ENCODE results near the gene IFITM2.
"Not testable (repeated sequence)": the region's sequence is repeated elsewhere in the genome, so short reads cannot be mapped to it uniquely, and the experiment has no call there.

IFITM2 gene

DNA sequence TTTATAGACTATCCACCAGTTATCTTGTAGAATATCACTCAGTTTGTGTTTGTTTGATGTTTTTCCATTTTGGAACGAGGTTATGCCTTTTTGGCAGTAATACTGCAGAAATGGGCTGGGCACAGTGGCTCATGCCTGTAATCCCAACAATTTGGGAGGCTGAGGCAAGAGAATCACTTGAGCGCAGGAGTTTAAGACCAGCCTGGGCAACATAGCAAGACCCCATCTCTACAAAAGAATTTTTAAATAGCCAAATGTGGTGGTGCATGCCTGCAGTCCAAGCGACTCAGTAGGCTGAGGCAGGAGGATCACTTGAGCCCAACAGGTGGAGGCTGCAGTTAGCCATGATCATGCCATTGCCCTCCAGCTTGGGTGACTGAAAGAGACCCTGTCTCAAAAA is 38.9 kb downstream of the IFITM2 start:
- no peak for DNase-seq

DNA sequence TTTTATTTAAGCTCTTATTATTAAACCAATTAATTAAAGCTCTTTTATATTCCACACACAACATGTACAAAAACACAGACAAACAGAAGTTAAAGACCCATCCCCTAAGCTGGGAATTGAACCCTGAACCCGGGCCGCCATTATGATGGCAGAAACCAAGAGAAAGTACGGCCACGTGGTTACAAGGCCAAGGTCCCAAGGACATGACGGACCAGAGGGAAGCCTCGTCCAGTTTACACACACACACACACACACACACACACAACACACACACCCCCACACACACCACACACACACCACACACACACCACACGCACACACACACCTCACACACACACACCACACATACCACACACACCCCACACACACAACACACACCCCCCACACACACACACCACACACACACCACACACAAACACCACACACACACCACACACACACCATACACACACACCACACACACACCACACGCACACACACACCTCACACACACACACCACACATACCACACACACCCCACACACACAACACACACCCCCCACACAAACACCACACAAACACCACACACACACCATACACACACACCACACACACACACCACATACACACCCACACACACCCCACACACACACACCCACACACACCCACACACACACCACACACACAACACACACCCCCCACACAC is 41.8 kb downstream of the IFITM2 start:
- not testable (repeated sequence) for DNase-seq

DNA sequence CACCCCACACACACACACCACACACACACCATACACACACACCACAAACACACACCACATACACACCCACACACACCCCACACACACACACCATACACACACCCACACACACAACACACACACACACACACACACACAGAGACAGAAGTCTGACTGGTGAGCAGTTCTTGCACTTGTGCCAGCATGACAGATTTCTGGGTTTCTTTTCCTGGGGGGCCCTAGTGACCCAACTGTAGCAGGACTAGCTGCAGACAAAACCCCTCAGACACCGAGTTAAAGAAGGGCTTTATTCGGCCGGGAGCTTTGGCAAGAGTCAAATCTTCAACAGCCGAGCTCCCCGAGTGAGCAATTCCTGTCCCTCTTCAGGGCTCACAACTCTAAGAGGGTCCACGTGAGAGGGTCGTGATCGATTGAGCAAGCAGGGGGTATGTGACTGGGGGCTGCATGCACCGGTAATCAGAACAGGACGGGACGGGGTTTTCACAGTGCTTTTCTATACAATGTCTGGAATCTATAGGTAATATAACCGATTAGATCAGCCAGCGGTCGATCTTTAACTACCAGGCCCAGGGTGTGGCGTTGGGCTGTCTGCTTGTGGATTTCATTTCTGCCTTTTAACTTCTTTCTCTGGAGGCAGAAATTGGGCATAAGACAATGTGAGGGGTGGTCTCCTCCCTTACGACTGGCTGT is 42.6 kb downstream of the IFITM2 start:
- DNase-seq: not testable (repeated sequence)

DNA sequence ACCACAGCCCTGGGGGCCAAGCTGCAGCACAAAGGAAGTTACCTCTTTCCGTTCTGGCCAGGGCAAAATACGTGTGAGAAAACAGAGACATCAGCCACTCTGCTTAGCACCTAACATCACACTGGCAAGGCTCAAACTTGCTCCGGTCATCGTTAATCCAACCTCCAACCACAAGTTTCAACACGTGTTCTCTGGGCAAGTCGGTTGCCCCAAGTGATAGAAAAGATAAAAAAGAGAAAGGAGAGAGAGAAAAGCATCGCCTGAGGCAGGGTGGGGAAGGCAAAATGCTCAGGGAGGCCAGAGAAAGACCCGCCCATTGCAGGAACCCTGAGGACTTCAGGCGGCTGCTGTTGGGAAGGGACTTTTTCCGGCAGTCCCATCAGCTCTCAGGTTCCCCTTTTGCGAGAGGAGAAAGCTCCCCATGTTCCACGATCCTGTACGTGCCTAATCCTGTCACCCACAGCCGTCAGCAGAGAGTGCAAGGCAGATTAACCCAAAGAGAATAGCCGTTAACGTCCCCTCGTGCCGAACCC is 43.2 kb downstream of the IFITM2 start:
- DNase-seq: peak; percentile 17 to 42

DNA sequence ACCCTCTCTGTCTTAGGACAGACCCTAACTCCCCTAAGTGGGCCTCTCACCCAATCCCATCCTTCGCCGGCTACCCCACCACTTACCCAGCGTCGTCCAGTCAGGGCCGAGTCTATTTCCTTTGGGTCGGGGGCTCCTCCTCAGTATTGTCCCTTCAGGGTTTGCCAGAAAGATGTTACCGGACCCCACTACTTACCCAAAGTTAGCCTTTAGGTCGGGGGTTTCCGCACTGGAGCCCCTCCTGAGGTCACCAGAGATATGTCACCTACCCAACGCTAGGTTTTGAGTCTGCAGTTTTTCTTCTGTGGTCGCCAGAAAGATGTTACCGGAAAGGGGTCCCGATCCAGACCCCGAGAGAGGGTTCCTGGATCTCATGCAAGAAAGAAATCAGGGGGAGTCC is 43.8 kb downstream of the IFITM2 start:
- DNase-seq: no peak

DNA sequence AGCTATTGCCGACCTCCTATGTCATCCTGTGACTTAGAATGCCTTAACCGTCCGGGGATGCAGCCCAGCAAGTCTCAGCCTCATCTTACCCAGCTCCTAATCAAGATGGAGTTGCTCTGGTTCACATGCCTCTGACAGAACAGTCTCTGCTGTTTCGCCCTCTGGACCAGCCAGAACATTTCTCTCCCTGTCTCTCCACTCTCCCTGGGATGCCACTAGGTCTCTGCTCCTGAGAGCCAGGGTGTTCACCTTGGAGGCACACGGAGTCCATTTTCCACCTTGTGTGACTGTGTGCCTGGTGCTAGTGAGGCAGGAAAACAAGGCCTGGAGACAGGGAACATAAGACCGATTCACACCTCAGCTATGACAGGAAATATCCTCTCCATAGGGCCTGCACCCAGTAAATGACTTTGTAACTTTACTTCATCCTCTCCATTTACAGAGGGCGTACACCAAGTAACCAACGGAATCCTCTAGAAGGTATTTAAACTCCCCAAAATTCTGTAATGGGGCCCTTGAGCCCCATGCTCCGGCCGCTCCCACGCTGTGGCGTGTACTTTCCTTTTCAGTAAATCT is 44.9 kb downstream of the IFITM2 start:
- no peak for DNase-seq

DNA sequence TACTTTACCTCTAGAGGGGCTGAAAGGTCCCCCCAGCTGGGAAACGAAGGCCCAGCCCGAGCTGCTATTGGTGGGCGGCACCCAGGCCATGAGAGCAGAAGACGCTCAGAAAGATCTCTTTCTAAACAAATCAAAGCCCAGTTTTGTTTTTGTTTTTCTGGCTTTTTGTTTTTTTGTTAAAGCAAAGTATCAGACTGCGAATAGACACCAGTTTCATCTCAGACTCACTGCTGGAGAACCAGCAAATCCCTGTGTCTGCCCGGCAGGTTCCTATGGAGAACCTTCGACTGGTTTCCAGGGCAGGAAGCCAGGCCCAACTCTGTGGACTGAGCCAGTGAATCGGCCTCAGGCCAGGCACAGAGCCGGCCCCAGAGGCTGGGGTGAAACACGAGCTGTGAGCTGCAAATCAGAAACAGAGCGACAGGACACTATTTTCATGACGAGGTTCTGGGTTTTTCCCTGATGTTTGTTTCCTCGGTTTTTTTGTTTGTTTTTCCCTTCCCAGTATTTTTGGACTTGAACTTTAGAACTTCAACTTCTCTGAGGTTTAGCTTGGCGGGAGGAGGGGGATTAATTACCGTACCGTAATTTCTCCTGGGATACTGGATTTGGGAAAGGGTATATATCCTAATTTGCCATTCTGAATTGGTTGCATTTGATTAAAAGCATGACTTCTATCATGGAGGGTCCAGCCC is 45.7 kb downstream of the IFITM2 start:
- DNase-seq: no peak

DNA sequence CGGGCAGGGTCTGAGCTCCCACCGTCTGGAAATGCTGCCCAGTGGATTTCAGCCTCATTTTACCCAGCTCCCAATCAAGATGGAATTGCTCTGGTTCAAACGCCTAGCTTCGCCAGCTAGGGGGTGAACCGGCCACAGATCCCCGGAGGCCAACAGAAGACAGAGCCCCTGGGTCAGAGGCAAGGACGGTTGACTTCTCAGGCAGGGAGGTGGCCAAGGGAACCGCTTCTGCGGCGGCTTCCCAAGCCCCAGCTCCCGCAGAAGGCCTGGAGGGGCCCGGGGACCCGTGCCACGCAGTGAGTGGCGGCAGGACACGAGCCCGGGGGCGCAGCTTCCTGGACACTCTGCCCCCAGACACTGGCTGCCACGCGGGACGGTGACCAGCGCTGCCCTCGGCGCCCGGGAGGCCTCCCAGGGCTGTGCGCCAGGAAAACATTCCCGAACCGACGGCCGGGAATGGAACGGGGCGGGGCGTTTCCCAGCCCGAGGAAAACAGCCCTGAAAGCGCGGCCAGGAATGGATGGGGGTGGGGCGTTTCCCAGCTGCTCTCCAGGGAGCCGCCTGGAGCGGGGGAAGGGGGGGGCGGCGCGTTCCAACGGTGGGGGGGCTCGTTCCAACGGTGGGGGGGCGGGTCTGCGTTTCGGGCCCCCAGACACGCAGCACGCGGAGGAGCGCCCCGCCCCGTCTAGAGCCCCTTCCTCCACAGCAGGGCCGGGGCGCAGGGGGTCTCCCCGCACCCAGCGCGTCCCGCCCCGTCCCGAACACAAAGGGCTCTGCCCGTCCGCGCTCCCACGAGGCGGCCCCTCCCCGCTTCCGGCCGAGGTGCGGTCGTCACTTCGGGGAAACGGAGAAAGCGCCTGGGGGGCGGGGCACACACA is 48.2 kb downstream of the IFITM2 start:
- DNase-seq: no peak

DNA sequence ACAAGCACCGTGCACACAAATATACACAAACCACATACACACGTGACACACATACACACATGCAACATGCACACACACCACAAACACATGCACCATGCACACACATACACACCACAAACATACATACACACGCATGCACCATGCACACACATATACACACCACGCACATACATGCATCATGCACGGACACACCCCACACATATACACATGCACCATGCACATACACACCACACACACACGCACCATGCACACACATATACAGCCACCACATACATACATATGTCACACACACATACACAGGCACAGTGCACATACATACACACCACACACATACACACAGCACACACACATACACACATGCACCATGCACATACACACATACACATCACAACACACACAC is 49.0 kb downstream of the IFITM2 start:
- DNase-seq: no peak

DNA sequence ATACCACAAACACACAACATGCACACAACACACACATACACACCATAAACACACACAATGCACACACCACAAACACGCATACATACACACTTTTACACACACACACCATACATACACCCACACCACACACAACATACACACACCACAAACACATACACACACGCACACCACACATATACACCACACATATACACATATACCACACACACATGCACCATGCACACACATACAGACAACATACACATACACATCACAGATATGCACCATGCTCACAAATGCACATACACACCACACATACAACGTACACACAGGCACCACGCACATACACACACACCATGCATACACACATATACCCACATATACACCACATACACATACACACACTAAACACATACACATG is 50.0 kb downstream of the IFITM2 start:
- no peak for DNase-seq

DNA sequence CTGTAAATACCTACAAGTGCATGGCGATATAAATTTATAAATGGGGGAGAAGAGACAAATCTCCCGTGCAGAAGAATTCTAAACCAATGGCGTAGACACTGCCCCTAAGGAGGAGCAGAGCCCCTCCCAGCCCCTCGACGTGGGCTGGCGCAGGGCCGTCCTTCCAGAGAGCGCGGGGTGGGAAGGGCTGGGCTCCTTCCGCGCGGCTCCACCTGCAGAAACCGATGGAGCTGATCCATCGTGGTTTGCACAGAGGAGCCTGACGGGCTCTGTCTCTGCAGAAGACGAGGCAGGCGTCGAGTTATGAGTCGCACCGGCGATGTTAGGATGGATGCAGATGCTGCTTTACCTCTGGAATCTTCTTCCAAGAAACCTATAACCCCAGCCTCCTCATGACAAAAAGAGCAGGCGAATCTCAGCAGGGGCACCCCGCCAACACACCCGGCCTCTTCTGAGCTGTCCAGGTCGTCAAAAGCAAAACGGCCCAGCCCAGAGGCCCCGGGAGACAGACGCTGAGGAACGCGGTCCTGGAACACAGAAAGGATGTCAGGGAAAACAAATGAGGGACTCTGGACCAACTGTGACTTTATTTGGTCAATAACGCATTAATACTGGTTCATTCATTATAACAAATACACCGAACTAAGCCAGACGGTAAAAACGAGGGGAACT is 50.6 kb downstream of the IFITM2 start:
- no peak for DNase-seq
